PC-3 (cell line): ENCODE data around the gene CD6.

Experiments
- EZH2phosphoT487 ChIP-seq: fragments of 300-600 bp; sonication (generic); IDR thresholded peaks from 2 replicates; pipeline ENCODE4 v1.6.1; 2018; ENCODE audit warnings: mild to moderate bottlenecking, antibody characterized with exemption, low read length, borderline replicate concordance
- TF ChIP-seq, protein P1 (sequence below): fragments of 300-600 bp; sonication (generic); conservative IDR thresholded peaks from 2 replicates; pipeline ENCODE4 v1.5.1; 2017; ENCODE audit warnings: antibody characterized with exemption, low read depth, mild to moderate bottlenecking, low read length

DNA sequence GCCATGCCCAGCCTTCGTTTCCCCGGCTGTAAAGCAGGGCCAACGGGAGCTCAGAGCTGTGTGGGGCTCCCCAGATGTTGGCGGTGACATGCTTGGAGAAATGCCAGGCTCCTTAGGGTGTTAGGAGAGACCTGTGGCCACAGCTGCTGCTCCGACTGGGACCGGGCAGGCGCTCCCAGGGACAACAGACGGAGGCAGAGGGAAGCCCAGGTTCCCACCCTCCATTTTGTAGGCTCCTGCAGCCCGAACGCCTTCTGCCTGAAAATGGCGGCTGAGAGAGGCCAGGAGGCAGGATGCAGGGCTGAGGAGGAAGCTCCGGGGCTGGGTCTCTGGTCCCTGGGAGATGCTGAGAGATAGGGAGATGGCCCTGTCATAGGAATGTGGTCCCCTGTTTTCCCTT, 10.0 kb downstream of the CD6 start:
- TF ChIP-seq, protein P1, sequence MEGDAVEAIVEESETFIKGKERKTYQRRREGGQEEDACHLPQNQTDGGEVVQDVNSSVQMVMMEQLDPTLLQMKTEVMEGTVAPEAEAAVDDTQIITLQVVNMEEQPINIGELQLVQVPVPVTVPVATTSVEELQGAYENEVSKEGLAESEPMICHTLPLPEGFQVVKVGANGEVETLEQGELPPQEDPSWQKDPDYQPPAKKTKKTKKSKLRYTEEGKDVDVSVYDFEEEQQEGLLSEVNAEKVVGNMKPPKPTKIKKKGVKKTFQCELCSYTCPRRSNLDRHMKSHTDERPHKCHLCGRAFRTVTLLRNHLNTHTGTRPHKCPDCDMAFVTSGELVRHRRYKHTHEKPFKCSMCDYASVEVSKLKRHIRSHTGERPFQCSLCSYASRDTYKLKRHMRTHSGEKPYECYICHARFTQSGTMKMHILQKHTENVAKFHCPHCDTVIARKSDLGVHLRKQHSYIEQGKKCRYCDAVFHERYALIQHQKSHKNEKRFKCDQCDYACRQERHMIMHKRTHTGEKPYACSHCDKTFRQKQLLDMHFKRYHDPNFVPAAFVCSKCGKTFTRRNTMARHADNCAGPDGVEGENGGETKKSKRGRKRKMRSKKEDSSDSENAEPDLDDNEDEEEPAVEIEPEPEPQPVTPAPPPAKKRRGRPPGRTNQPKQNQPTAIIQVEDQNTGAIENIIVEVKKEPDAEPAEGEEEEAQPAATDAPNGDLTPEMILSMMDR, result no peak
- no peak for TF ChIP-seq EZH2phosphoT487
